ENCODE data around the gene ILK. TPM values are rescaled to one million over a fixed set of nuclear protein-coding genes. Genes with fewer than 3 reads are reported as not detected.

Gene ILK
- total RNA-seq, 4 donors from 2014 or later = 481 to 652 (median 606) TPM

- Histone ChIP-seq H3K4me3 (peak within 1 kb of the TSS; percentile 79 to 98 (median 88)), H3K27me3 (no peaks in the 10 kb centered on the region), H3K4me1 (peaks cover 40 to 69% (median 61%) of the 10 kb centered on the region in 4 donors), H3K27ac (replicated peaks in 1 of 4) (peak within 1 kb of the TSS; percentile 97 to 98 (median 98)), H3K9me3 (no peaks in the 10 kb centered on the region), H3K36me3 (peaks cover 30 to 75% (median 64%) of the 10 kb centered on the region in 4 donors)
- WGBS = 2% methylated on average over 17 of the region's 51 CpGs
- TF ChIP-seq POLR2AphosphoS5 (IDR thresholded peaks at IDR 0.05) = peak in 1 of 2 donors; percentile 98
- peak; percentile 82 for TF ChIP-seq POLR2A (IDR thresholded peaks at IDR 0.05; ENCODE audit: low read depth)
- TF ChIP-seq CTCF (IDR thresholded peaks at IDR 0.05) = peak; percentile 24 to 54 (median 52)
- TF ChIP-seq EP300 (IDR thresholded peaks at IDR 0.05) = no peak
- intact Hi-C loops (cut with DNase I) = loop anchor here (2.0 kb wide), 1 partner anchor 70 kb away; the partner anchor contains the start of gene MRPL17
- peak; percentile 98 for DNase-seq (ENCODE audit: extremely low spot score)
Observed at GRCh38 chr11:6612213-6613041, 8.9 kb downstream of the ILK start, which contains the start of gene TAF10. Gene TAF10, minus strand, starts transcription at chr11:6612216. Its CDS starts 27 bp downstream, at chr11:6612189.

DNA sequence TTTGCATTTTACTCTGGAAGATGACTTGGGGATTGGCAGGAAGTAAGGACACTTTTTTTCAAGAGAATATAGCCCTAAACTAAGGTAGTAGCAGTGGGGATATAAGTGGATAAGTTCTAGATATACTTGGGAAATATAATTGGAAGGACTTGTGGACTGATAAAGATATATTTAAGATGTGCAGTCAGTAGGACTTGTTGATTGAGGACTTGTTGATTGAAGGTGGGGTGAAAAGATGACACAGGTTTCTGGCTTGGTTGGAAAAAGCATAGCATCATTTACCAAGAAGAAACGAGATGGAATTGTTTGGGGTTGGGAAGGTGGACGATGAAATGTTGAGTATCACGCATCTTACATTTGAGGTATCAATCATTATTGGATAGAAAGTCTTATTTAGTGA lies 9.9 kb downstream of the ILK start:
- Histone ChIP-seq H3K9me3 (no peaks in the 10 kb centered on the region), H3K27me3 (no peaks in the 10 kb centered on the region), H3K4me1 (peaks cover 35 to 69% (median 61%) of the 10 kb centered on the region in 4 donors), H3K36me3 (peaks cover 23 to 67% (median 55%) of the 10 kb centered on the region in 4 donors), H3K4me3 (peak overlapping the region in 2 of 4 donors; percentile 87 to 88), H3K27ac (replicated peaks in 1 of 4) (peak overlapping the region; percentile 97 to 98 (median 98))
- intact Hi-C loops (cut with DNase I) = loop anchor here (2.0 kb wide), 1 partner anchor 69 kb away; the partner anchor contains the start of gene MRPL17
- no peak for TF ChIP-seq EP300 (IDR thresholded peaks at IDR 0.05)
- TF ChIP-seq CTCF (IDR thresholded peaks at IDR 0.05) = no peak
- no peak for TF ChIP-seq POLR2A (IDR thresholded peaks at IDR 0.05; ENCODE audit: low read depth)
- TF ChIP-seq POLR2AphosphoS5 (IDR thresholded peaks at IDR 0.05) = no peak
- 93% methylated on average over 3 of the region's 3 CpGs for WGBS
- DNase-seq (ENCODE audit: extremely low spot score) = no peak

DNA sequence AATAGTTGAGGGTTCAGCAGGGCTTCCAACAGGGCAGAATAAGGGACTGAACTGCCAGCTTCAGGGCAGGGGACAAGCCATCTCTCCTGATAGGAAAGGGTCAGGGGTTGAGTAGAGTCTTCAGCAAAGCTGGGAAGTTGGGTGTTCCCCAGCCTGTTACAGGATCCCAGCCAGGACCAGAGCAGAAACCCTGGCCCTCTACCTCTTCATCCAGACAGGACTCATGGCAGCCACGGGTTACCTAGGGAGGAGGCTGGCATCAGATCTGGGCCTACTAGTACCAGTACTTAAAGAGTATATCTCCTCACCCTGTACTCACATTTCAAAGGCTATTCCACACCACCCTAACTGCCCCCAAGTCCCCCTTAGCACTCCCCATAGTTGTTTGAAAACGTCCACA lies 10.9 kb downstream of the ILK start:
- no peaks in the 10 kb centered on the region for H3K9me3 ChIP-seq
- DNase-seq (ENCODE audit: extremely low spot score) = no peak
- H3K36me3 ChIP-seq = peaks cover 14 to 58% (median 45%) of the 10 kb centered on the region in 4 donors
- intact Hi-C loops (cut with DNase I) = no loop called here
- no peak overlapping the region for H3K4me3 ChIP-seq
- WGBS = 94% methylated on average over 2 of the region's 2 CpGs
- no peaks in the 10 kb centered on the region for H3K27me3 ChIP-seq
- TF ChIP-seq POLR2AphosphoS5 (IDR thresholded peaks at IDR 0.05) (no peak), POLR2A (IDR thresholded peaks at IDR 0.05; ENCODE audit: low read depth) (no peak), EP300 (IDR thresholded peaks at IDR 0.05) (no peak), CTCF (IDR thresholded peaks at IDR 0.05) (no peak)
- peak overlapping the region; percentile 25 to 98 (median 98) for H3K27ac ChIP-seq (replicated peaks in 1 of 4)
- H3K4me1 ChIP-seq = peaks cover 34 to 64% (median 57%) of the 10 kb centered on the region in 4 donors

DNA sequence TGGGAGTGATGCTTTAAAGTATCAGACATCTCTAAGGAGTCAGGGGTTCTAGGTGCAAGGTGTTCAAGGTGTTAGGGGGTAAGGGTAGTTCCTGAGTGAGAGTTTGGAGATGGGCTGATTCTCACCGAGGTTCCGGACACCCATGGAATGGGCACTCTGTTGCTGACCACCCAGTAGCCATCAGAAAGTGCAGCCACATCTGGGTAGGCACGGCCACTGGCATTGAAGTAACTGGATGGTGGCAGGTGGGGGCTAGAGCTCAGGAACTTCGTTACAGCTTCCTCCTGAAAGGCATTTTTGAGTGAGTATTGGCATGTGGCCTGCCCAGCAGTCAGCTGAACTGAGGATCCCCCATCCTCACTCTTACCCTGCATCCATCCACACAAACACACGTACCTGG lies 11.5 kb downstream of the ILK start:
- intact Hi-C loops (cut with DNase I) = no loop called here
- TF ChIP-seq POLR2A (IDR thresholded peaks at IDR 0.05; ENCODE audit: low read depth) (no peak), EP300 (IDR thresholded peaks at IDR 0.05) (no peak), CTCF (IDR thresholded peaks at IDR 0.05) (no peak), POLR2AphosphoS5 (IDR thresholded peaks at IDR 0.05) (no peak)
- peak overlapping the region in 3 of 4 donors; percentile 8 to 98 (median 98) for H3K27ac ChIP-seq (replicated peaks in 1 of 4)
- no peaks in the 10 kb centered on the region for H3K9me3 ChIP-seq
- H3K4me1 ChIP-seq = peaks cover 37 to 64% (median 55%) of the 10 kb centered on the region in 4 donors
- peaks cover 8 to 52% (median 39%) of the 10 kb centered on the region in 4 donors for H3K36me3 ChIP-seq
- WGBS = 94% methylated on average over 4 of the region's 5 CpGs
- no peak overlapping the region for H3K4me3 ChIP-seq
- H3K27me3 ChIP-seq = no peaks in the 10 kb centered on the region
- DNase-seq (ENCODE audit: extremely low spot score) = no peak

Data from esophagus muscularis mucosa (tissue), 4 donors.